Mesenchymal stem cell (in vitro differentiated cells and primary cell): ENCODE data around the gene TRAPPC4.

Source experiments
- DNase-seq: peaks from one replicate; pipeline ENCODE4 v3.0.0-alpha.2; 2013
- H2AFZ ChIP-seq: one replicate; pipeline ENCODE4 v1.6.1; 2013; ENCODE audit warnings: low read depth, mild to moderate bottlenecking, control low read depth, inconsistent platforms, low read length, moderate library complexity
- H2AK5ac ChIP-seq: 2 replicates; pipeline ENCODE4 v1.6.1; 2013; ENCODE audit warnings: low read length, moderate library complexity, mild to moderate bottlenecking, inconsistent platforms; ENCODE audit not compliant: severe bottlenecking
- H2BK120ac ChIP-seq: one replicate; pipeline ENCODE4 v1.6.1; 2013; ENCODE audit warnings: low read depth, mild to moderate bottlenecking, inconsistent platforms, low read length, moderate library complexity
- H2BK12ac ChIP-seq, 2 experiments: one replicate each; pipeline ENCODE4 v1.6.1; 2013; ENCODE audit warnings: inconsistent platforms in 2 of 2, low read length in 2 of 2, mild to moderate bottlenecking in 2 of 2, moderate library complexity in 2 of 2, control low read depth in 1 of 2
- H2BK15ac ChIP-seq: one replicate; pipeline ENCODE4 v1.6.1; 2013; ENCODE audit warnings: mild to moderate bottlenecking, low read depth, inconsistent platforms; ENCODE audit not compliant: poor library complexity, severe bottlenecking
- H2BK5ac ChIP-seq: 2 replicates; pipeline ENCODE4 v1.6.1; 2013; ENCODE audit warnings: low read depth, mild to moderate bottlenecking, low read length, control low read depth, inconsistent platforms; ENCODE audit not compliant: poor library complexity, severe bottlenecking
- H3K14ac ChIP-seq, 2 experiments: one replicate each; pipeline ENCODE4 v1.6.1; 2013; ENCODE audit warnings: inconsistent platforms in 2 of 2, low read length in 2 of 2, control low read depth in 1 of 2, mild to moderate bottlenecking in 1 of 2, moderate library complexity in 1 of 2
- H3K18ac ChIP-seq, 2 experiments: one replicate each; pipeline ENCODE4 v1.6.1; 2013; ENCODE audit warnings: inconsistent platforms in 2 of 2, low read length in 2 of 2, control low read depth in 1 of 2, low read depth in 1 of 2, mild to moderate bottlenecking in 1 of 2
- H3K23ac ChIP-seq, 2 experiments: one replicate each; pipeline ENCODE4 v1.6.1; 2013; ENCODE audit warnings: inconsistent platforms in 2 of 2, low read length in 2 of 2, mild to moderate bottlenecking in 2 of 2, moderate library complexity in 2 of 2, control low read depth in 1 of 2
- H3K27ac ChIP-seq: 2 replicates; pipeline ENCODE4 v1.5.1; 2013; ENCODE audit warnings: mild to moderate bottlenecking, moderate library complexity, low read length, control low read depth, inconsistent platforms; ENCODE audit not compliant: poor library complexity, severe bottlenecking
- H3K27me3 ChIP-seq, 2 experiments: 2 replicates each; pipeline versions ENCODE4 v1.6.1 to v1.7.0; 2013; ENCODE audit warnings: low read length in 2 of 2, mild to moderate bottlenecking in 2 of 2, moderate library complexity in 2 of 2, control low read depth in 1 of 2, inconsistent platforms in 1 of 2; ENCODE audit not compliant: control insufficient read depth in 1 of 2, insufficient read depth in 1 of 2
- H3K36me3 ChIP-seq, 2 experiments: 2 replicates each; pipeline versions ENCODE4 v1.6.1 to v1.7.0; 2013; ENCODE audit warnings: low read length in 2 of 2, control low read depth in 1 of 2, inconsistent platforms in 1 of 2, low read depth in 1 of 2, mild to moderate bottlenecking in 1 of 2; ENCODE audit not compliant: insufficient read depth in 2 of 2, control insufficient read depth in 1 of 2
- H3K4ac ChIP-seq, 2 experiments: one replicate each; pipeline ENCODE4 v1.6.1; 2013; ENCODE audit warnings: inconsistent platforms in 2 of 2, low read length in 2 of 2, mild to moderate bottlenecking in 2 of 2, moderate library complexity in 2 of 2, control low read depth in 1 of 2, low read depth in 1 of 2
- H3K4me1 ChIP-seq: 2 replicates; pipeline ENCODE4 v1.6.1; 2013; ENCODE audit warnings: low read depth, low read length, control low read depth; ENCODE audit not compliant: control insufficient read depth, insufficient read depth
- H3K4me2 ChIP-seq: 2 replicates; pipeline ENCODE4 v1.6.1; 2013; ENCODE audit warnings: low read length, mild to moderate bottlenecking, inconsistent platforms; ENCODE audit not compliant: poor library complexity, severe bottlenecking
- H3K4me3 ChIP-seq, 2 experiments: 2 replicates each; pipeline versions ENCODE4 v1.5.1 to v1.7.0; 2013; ENCODE audit warnings: low read length in 2 of 2, mild to moderate bottlenecking in 2 of 2, control low read depth in 1 of 2, low read depth in 1 of 2; ENCODE audit not compliant: insufficient read depth in 1 of 2
- H3K79me1 ChIP-seq: replicated peaks from 2 replicates; pipeline ENCODE4 v1.6.1; 2013; ENCODE audit warnings: mild to moderate bottlenecking, control low read depth, low read length, inconsistent platforms; ENCODE audit not compliant: poor library complexity, severe bottlenecking
- H3K9ac ChIP-seq: 2 replicates; pipeline ENCODE4 v1.7.0; 2013; ENCODE audit warnings: mild to moderate bottlenecking, low read length, moderate library complexity
- H3K9me3 ChIP-seq: 2 replicates; pipeline ENCODE4 v1.7.0; 2013; ENCODE audit warnings: mild to moderate bottlenecking, low read length; ENCODE audit not compliant: control insufficient read depth
- H4K8ac ChIP-seq: one replicate; pipeline ENCODE4 v1.6.1; 2013; ENCODE audit warnings: inconsistent platforms, mild to moderate bottlenecking, low read length, moderate library complexity
- H4K91ac ChIP-seq: one replicate; pipeline ENCODE4 v1.6.1; 2013; ENCODE audit warnings: mild to moderate bottlenecking, low read length, inconsistent platforms
- WGBS: methylation state at CpG from one replicate; pipeline ENCODE4 v1.1.7; 2013; ENCODE audit warnings: mixed read lengths; 5-methylcytosine and 5-hydroxymethylcytosine counted together

Gene TRAPPC4

DNA sequence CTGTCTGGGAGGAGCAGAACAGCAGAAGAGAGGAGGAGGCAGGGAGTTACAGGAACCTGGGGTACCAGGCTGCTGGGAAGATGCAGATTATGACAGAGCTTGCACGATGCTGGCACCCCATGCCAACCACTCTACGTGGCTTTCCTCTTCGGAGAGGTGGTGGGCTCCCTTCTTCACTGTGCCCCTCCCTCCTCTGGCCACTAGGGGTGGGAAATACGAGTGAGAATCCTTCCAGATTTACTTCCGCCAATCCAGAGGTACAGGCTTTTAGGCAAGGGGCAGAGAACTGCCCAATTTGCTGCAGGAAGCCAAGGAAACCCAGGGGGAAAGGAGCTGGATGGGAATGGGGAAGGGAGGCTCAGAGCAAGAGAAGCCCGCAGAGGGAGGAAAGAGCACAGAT lies 26.1 kb downstream of the TRAPPC4 start:
- Histone ChIP-seq H3K18ac (no peak overlapping the region), H4K91ac (no peak overlapping the region), H3K4me1 (no peaks in the 10 kb centered on the region), H2BK120ac (no peak overlapping the region), H3K9ac (no peak overlapping the region), H3K27ac (no peak overlapping the region), H3K79me1 (peaks cover 4% of the 10 kb centered on the region), H4K8ac (peak overlapping the region; percentile 23), H2AFZ (no peak overlapping the region), H3K9me3 (no peaks in the 10 kb centered on the region), H3K4me2 (no peak overlapping the region), H3K14ac (no peak overlapping the region), H3K23ac (no peak overlapping the region), H3K27me3 (no peaks in the 10 kb centered on the region), H2BK15ac (no peak overlapping the region), H3K4me3 (no peak overlapping the region), H2BK12ac (no peak overlapping the region), H2AK5ac (no peak overlapping the region), H2BK5ac (no peak overlapping the region), H3K36me3 (peaks cover 54 to 56% of the 10 kb centered on the region in 2 experiments), H3K4ac (no peak overlapping the region)
- no peak for DNase-seq
- 83% methylated on average over 5 of the region's 6 CpGs for WGBS

DNA sequence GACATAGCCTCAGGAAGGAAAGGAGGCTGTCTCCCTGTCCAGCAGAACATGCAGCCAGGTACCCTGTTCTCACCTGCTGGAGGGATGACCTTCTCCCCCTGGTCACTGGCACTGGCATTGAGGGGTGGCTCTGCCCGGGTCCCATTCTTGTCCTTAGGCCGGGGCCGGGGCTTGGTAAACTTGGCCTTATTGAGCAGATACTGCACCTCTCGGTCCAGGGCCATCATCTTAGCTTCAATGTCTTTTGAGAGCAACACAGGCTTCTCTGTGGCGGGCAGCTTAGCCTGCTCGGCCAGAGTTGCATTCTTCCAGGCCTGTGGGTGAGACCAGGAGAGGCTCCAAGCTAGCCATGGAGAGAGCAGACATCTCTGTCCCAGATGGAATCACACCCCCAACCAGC lies 27.9 kb downstream of the TRAPPC4 start:
- Histone ChIP-seq H3K9ac (no peak overlapping the region), H3K18ac (no peak overlapping the region), H2BK120ac (no peak overlapping the region), H2AFZ (no peak overlapping the region), H4K8ac (no peak overlapping the region), H3K36me3 (peaks cover 65 to 72% of the 10 kb centered on the region in 2 experiments), H3K4ac (no peak overlapping the region), H3K27ac (no peak overlapping the region), H2BK15ac (no peak overlapping the region), H2BK5ac (no peak overlapping the region), H3K23ac (no peak overlapping the region), H3K4me1 (no peaks in the 10 kb centered on the region), H4K91ac (no peak overlapping the region), H3K9me3 (no peaks in the 10 kb centered on the region), H3K79me1 (peaks cover 11% of the 10 kb centered on the region), H2BK12ac (no peak overlapping the region), H3K14ac (no peak overlapping the region), H2AK5ac (no peak overlapping the region), H3K27me3 (no peaks in the 10 kb centered on the region), H3K4me2 (no peak overlapping the region), H3K4me3 (no peak overlapping the region)
- DNase-seq = no peak
- 96% methylated on average over 6 of the region's 6 CpGs for WGBS

DNA sequence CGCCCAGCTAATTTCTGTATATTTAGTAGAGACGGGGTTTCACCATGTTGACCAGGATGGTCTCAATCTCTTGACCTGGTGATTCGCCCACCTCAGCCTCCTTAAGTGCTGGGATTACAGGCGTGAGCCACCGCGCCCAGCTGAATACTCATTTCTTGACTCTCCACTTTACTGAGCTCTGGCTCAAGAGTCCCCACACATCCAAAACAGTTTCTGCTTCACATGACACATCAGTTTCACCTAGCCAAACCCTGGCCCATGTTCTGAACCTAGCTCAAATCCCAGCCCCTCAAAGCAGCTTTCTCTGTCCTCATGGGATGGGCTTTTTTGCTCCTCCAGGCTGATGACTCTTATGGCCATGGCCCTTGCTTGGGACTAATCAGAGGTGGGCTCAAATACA lies 28.6 kb downstream of the TRAPPC4 start:
- no peaks in the 10 kb centered on the region for H3K4me1 ChIP-seq
- H3K14ac ChIP-seq = no peak overlapping the region
- H3K4me3 ChIP-seq = no peak overlapping the region
- no peaks in the 10 kb centered on the region for H3K9me3 ChIP-seq
- H3K23ac ChIP-seq = no peak overlapping the region
- no peak overlapping the region for H4K91ac ChIP-seq
- H3K4ac ChIP-seq = no peak overlapping the region
- peaks cover 72 to 79% of the 10 kb centered on the region in 2 experiments for H3K36me3 ChIP-seq
- H2AK5ac ChIP-seq = no peak overlapping the region
- no peak overlapping the region for H3K9ac ChIP-seq
- no peak overlapping the region for H3K27ac ChIP-seq
- no peaks in the 10 kb centered on the region for H3K27me3 ChIP-seq
- no peak overlapping the region for H2BK120ac ChIP-seq
- H2BK12ac ChIP-seq = no peak overlapping the region
- DNase-seq = no peak
- no peak overlapping the region for H2AFZ ChIP-seq
- no peak overlapping the region for H4K8ac ChIP-seq
- H3K79me1 ChIP-seq = peaks cover 18% of the 10 kb centered on the region
- WGBS = 91% methylated on average over 6 of the region's 6 CpGs
- H3K18ac ChIP-seq = no peak overlapping the region
- no peak overlapping the region for H2BK5ac ChIP-seq
- no peak overlapping the region for H2BK15ac ChIP-seq
- no peak overlapping the region for H3K4me2 ChIP-seq

DNA sequence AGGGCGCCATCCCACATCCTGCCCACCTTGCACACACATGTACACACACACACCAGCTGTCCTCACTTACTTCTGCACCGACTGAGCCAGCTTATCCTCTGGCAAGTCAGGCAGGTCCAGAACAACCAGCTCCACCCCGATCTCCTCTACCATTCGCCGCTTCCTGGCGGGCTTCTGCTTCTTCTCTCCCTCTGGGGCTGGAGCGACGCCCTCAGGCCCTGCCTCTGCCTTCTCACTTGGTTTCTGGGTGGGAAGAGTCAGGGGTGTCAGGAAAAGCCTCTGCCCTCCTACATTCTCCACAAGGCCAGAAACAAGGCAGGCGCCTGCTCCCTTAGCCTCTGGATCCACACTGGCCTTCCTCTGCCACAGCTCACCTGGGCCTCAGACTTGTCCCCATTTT lies 30.1 kb downstream of the TRAPPC4 start:
- H3K4me3 ChIP-seq = no peak overlapping the region
- H3K4ac ChIP-seq = no peak overlapping the region
- no peak overlapping the region for H4K91ac ChIP-seq
- WGBS = 100% methylated on average over 3 of the region's 9 CpGs
- H2BK12ac ChIP-seq = no peak overlapping the region
- no peak overlapping the region for H4K8ac ChIP-seq
- no peak overlapping the region for H2BK5ac ChIP-seq
- H3K9me3 ChIP-seq = no peaks in the 10 kb centered on the region
- H3K27ac ChIP-seq = no peak overlapping the region
- no peak overlapping the region for H2AK5ac ChIP-seq
- no peak overlapping the region for H2AFZ ChIP-seq
- peaks cover 84 to 93% of the 10 kb centered on the region in 2 experiments for H3K36me3 ChIP-seq
- H3K4me1 ChIP-seq = no peaks in the 10 kb centered on the region
- no peak overlapping the region for H3K23ac ChIP-seq
- no peak overlapping the region for H2BK15ac ChIP-seq
- no peak overlapping the region for H3K18ac ChIP-seq
- H3K9ac ChIP-seq = no peak overlapping the region
- peaks cover 28% of the 10 kb centered on the region for H3K79me1 ChIP-seq
- no peaks in the 10 kb centered on the region for H3K27me3 ChIP-seq
- H3K14ac ChIP-seq = no peak overlapping the region
- DNase-seq = no peak
- H3K4me2 ChIP-seq = no peak overlapping the region
- no peak overlapping the region for H2BK120ac ChIP-seq
